DOHH2 (cell line): ENCODE results near the gene OOSP2.

Experiments used
- H3F3A ChIP-seq: fragments of 200-600 bp; sonication (generic), shearing (Covaris generic); 2 replicates; pipeline ENCODE4 v1.6.0; 2016; ENCODE audit warnings: antibody characterized with exemption, mild to moderate bottlenecking; ENCODE audit not compliant: control insufficient read depth, insufficient read depth
- H3K27ac ChIP-seq: fragments of 200-600 bp; sonication (generic); 2 replicates; pipeline ENCODE4 v1.5.1; 2014; ENCODE audit warnings: low read depth, mild to moderate bottlenecking, low read length, moderate library complexity
- H3K27me3 ChIP-seq: fragments of 200-600 bp; sonication (generic); 2 replicates; pipeline ENCODE4 v1.6.1; 2014; ENCODE audit warnings: mild to moderate bottlenecking, low read length, mixed read lengths; ENCODE audit not compliant: control insufficient read depth
- H3K36me3 ChIP-seq: fragments of 200-600 bp; sonication (generic); 2 replicates; pipeline ENCODE4 v1.6.1; 2014; ENCODE audit warnings: mild to moderate bottlenecking, low read length, moderate library complexity, mixed read lengths; ENCODE audit not compliant: control insufficient read depth
- H3K4me1 ChIP-seq: fragments of 200-600 bp; sonication (generic); 2 replicates; pipeline ENCODE4 v1.6.1; 2014; ENCODE audit warnings: mild to moderate bottlenecking, low read length, mixed read lengths; ENCODE audit not compliant: control insufficient read depth
- H3K4me2 ChIP-seq: fragments of 200-600 bp; sonication (generic); 2 replicates; pipeline ENCODE4 v1.6.0; 2014; ENCODE audit warnings: mild to moderate bottlenecking, low read length, moderate library complexity
- H3K4me3 ChIP-seq: fragments of 200-600 bp; sonication (generic); 2 replicates; pipeline ENCODE4 v1.5.1; 2014; ENCODE audit warnings: mild to moderate bottlenecking, low read length, mixed read lengths
- H3K79me2 ChIP-seq: fragments of 200-600 bp; sonication (generic); 2 replicates; pipeline ENCODE4 v1.6.1; 2014; ENCODE audit warnings: mild to moderate bottlenecking, low read length, mixed read lengths; ENCODE audit not compliant: control insufficient read depth
- H3K9me2 ChIP-seq: fragments of 200-600 bp; sonication (generic); replicated peaks from 2 replicates; pipeline ENCODE4 v1.6.1; 2014; ENCODE audit warnings: mild to moderate bottlenecking, low read length, mixed read lengths; ENCODE audit not compliant: control insufficient read depth
- H3K9me3 ChIP-seq: fragments of 200-600 bp; sonication (generic); 2 replicates; pipeline ENCODE4 v1.6.1; 2014; ENCODE audit warnings: antibody characterized with exemption, low read length, mixed read lengths; ENCODE audit not compliant: control insufficient read depth, insufficient read depth
- H4K20me1 ChIP-seq: fragments of 200-600 bp; sonication (generic); 2 replicates; pipeline ENCODE4 v1.6.0; 2014; ENCODE audit warnings: low read depth, mild to moderate bottlenecking, antibody characterized with exemption, low read length, moderate library complexity; ENCODE audit not compliant: control insufficient read depth, insufficient read depth
- CTCF ChIP-seq: fragments of 200-600 bp; sonication (generic); IDR thresholded peaks from one replicate; pipeline ENCODE4 v1.5.1; 2014; ENCODE audit warnings: antibody characterized with exemption, mild to moderate bottlenecking, low read depth, low read length; ENCODE audit not compliant: poor library complexity, severe bottlenecking
- EZH2phosphoT487 ChIP-seq: fragments of 200-600 bp; sonication (generic); IDR thresholded peaks from 2 replicates; pipeline ENCODE4 v1.6.1; 2017; ENCODE audit warnings: borderline replicate concordance, mild to moderate bottlenecking, antibody characterized with exemption, low read length, moderate library complexity, mixed read lengths

OOSP2 gene

GRCh38 chr11:59997800-59998199 is 42.4 kb upstream of the OOSP2 start:
- Histone ChIP-seq H3K9me2 (no peaks in the 10 kb centered on the region), H3F3A (no peaks in the 10 kb centered on the region), H4K20me1 (no peaks in the 10 kb centered on the region), H3K79me2 (no peaks in the 10 kb centered on the region), H3K36me3 (no peaks in the 10 kb centered on the region), H3K4me2 (no peak overlapping the region), H3K27me3 (no peaks in the 10 kb centered on the region), H3K9me3 (no peaks in the 10 kb centered on the region), H3K4me1 (no peaks in the 10 kb centered on the region), H3K4me3 (no peak overlapping the region), H3K27ac (no peak overlapping the region)
- TF ChIP-seq EZH2phosphoT487 (no peak), CTCF (no peak)

GRCh38 chr11:59999691-60000090 is 40.5 kb upstream of the OOSP2 start:
- Histone ChIP-seq H3K9me3 (no peaks in the 10 kb centered on the region), H3K9me2 (no peaks in the 10 kb centered on the region), H3F3A (no peaks in the 10 kb centered on the region), H4K20me1 (no peaks in the 10 kb centered on the region), H3K27ac (no peak overlapping the region), H3K27me3 (no peaks in the 10 kb centered on the region), H3K36me3 (no peaks in the 10 kb centered on the region), H3K79me2 (no peaks in the 10 kb centered on the region), H3K4me2 (no peak overlapping the region), H3K4me1 (no peaks in the 10 kb centered on the region), H3K4me3 (no peak overlapping the region)
- TF ChIP-seq EZH2phosphoT487 (no peak), CTCF (no peak)

DNA sequence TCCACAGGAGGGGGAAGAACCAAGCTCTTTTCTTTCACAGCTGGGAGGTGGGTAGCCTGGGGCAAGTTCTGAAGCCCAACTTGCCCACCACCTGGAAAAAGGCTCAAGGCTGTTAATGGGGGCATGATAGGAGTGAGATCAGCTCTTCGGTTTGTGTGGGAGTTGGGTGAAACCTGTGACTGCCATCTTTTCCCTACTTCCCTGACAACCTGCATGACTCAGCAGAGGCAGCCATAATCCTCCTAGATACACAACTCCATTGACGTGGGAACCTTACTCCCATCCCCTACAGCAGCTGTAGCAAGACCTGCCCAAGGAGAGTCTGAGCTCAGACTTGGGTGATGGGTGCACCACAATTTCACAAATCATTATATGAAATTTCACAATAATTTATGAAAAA is 36.5 kb upstream of the OOSP2 start:
- TF ChIP-seq EZH2phosphoT487, result no peak
- TF ChIP-seq CTCF, result no peak

DNA sequence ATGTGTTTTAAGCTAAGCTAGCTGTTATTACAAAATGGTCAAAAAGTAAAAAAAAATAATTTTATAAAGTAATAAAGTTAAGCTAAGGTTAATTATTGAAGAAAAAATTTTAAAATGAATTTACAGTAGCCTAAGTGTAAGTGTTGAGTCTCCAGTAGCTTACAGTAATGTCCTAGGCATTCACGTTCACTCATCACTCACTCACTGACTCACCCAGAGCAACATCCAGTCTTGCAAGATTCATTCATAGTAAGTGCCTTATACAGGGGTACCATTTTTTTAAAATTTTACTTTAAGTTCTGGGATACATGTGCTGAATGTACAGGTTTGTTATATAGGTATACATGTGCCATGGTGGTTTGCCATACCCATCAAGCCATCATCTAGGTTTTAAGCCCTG is 34.8 kb upstream of the OOSP2 start:
- H3K9me2 ChIP-seq, result no peaks in the 10 kb centered on the region
- no peak overlapping the region for H3K27ac ChIP-seq
- H3K9me3 ChIP-seq, result no peaks in the 10 kb centered on the region
- TF ChIP-seq EZH2phosphoT487, result no peak
- no peak for TF ChIP-seq CTCF
- H3F3A ChIP-seq, result no peaks in the 10 kb centered on the region
- H3K4me1 ChIP-seq, result no peaks in the 10 kb centered on the region
- no peak overlapping the region for H3K4me2 ChIP-seq
- no peaks in the 10 kb centered on the region for H4K20me1 ChIP-seq
- H3K4me3 ChIP-seq, result no peak overlapping the region
- no peaks in the 10 kb centered on the region for H3K79me2 ChIP-seq
- H3K36me3 ChIP-seq, result no peaks in the 10 kb centered on the region
- H3K27me3 ChIP-seq, result no peaks in the 10 kb centered on the region

More for the DNA sequence above, 36.5 kb upstream of the OOSP2 start:
- Histone ChIP-seq H3K4me2 (no peak overlapping the region), H3K36me3 (no peaks in the 10 kb centered on the region), H3K4me1 (no peaks in the 10 kb centered on the region), H3K9me2 (no peaks in the 10 kb centered on the region), H3K79me2 (no peaks in the 10 kb centered on the region), H3K27me3 (no peaks in the 10 kb centered on the region), H3K9me3 (no peaks in the 10 kb centered on the region), H3F3A (no peaks in the 10 kb centered on the region), H3K27ac (no peak overlapping the region), H4K20me1 (no peaks in the 10 kb centered on the region), H3K4me3 (no peak overlapping the region)
